ENCODE data around the gene OR52B6.

- TF ChIP-seq CTCF (IDR thresholded peaks at IDR 0.05): no peak
- TF ChIP-seq ZFX (IDR thresholded peaks at IDR 0.05; ENCODE audit: borderline replicate concordance): no peak
Measured at GRCh38 chr11:5605849-5606248, 25.2 kb downstream of the OR52B6 start.

All from 22Rv1 (cell line).